H1 (cell line): ENCODE data around the gene TSPAN5. TPM values are rescaled to one million over a fixed set of nuclear protein-coding genes. Genes with fewer than 3 reads are reported as not detected.

Source experiments
- CBX8 ChIP-seq: fragments of 300-800, 300-1000 bp; sonication (generic); IDR thresholded peaks from 2 replicates; pipeline ENCODE4 v1.7.1; 2016; ENCODE audit warnings: low read depth, low read length, borderline replicate concordance
- CTBP2 ChIP-seq: IDR thresholded peaks from 2 replicates; pipeline ENCODE4 v1.7.0; 2011; ENCODE audit warnings: borderline replicate concordance, mild to moderate bottlenecking, moderate library complexity, mixed read lengths, low read length; ENCODE audit not compliant: insufficient read depth, insufficient read length
- HDAC2 ChIP-seq, 2 experiments: fragments of 300-600 bp in 1 of 2; sonication (generic) in 1 of 2; IDR thresholded peaks; 2 replicates each; pipeline ENCODE4 v1.6.1; 2011 to 2012; ENCODE audit warnings: low read depth in 2 of 2, low read length in 2 of 2, mild to moderate bottlenecking in 2 of 2, moderate library complexity in 2 of 2, borderline replicate concordance in 1 of 2, inconsistent platforms in 1 of 2
- KDM4A ChIP-seq: IDR thresholded peaks from one replicate; pipeline ENCODE4 v1.7.1; 2012; ENCODE audit warnings: low read depth, mild to moderate bottlenecking, moderate library complexity, low read length, inconsistent platforms; ENCODE audit not compliant: severe bottlenecking
- KDM5A ChIP-seq: fragments of 200-600 bp; IDR thresholded peaks from 2 replicates; pipeline ENCODE4 v1.7.1; 2012; ENCODE audit warnings: mild to moderate bottlenecking, low read length, inconsistent platforms, mixed read lengths
- PHF8 ChIP-seq: fragments of 200-600 bp; sonication (generic); conservative IDR thresholded peaks from 2 replicates; pipeline ENCODE4 v1.7.1; 2012; ENCODE audit warnings: low read depth, mild to moderate bottlenecking, inconsistent platforms, low read length, moderate library complexity
- SIX5 ChIP-seq: IDR thresholded peaks from 2 replicates; pipeline ENCODE4 v1.6.1; 2011; ENCODE audit warnings: mild to moderate bottlenecking, low read depth, low read length
- SP4 ChIP-seq: IDR thresholded peaks from 2 replicates; pipeline ENCODE4 v1.6.1; 2012; ENCODE audit warnings: low read length, inconsistent platforms
- polyA plus RNA-seq, 7 experiments: library from polyadenylated mRNA; depleted of rRNA in 3 of 7; stranded (reverse) in 5 of 7; unstranded in 2 of 7; fragments of >200 nt in 5 of 7; fragments of 200-250 nt in 2 of 7; gene quantifications; 1 replicate in 5 of 7; 2 replicates in 1 of 7; 4 replicates in 1 of 7; pipeline versions ENCODE4 v1.2.1 to v1.2.3, GENCODE V29; 2011 to 2013; ENCODE audit warnings: missing spikeins in 2 of 7, mixed read lengths in 2 of 7
- total RNA-seq: library from RNA; stranded (reverse); fragmentation: NEBNext Ultra II Directional; extraction: Animal tissue kit (Norgen Biotek cat#: 25700); gene quantifications from 2 replicates; pipeline ENCODE4 v1.2.1, GENCODE V29; 2021
- TF ChIP-seq, protein P1 (sequence below): fragments of 300-600 bp; sonication (generic); IDR thresholded peaks from 2 replicates; pipeline ENCODE4 v1.7.1; 2012; ENCODE audit warnings: low read length, moderate library complexity, mild to moderate bottlenecking, inconsistent platforms; ENCODE audit not compliant: insufficient replicate concordance
- TF ChIP-seq, protein P2 (sequence below): IDR thresholded peaks from 2 replicates; pipeline ENCODE4 v1.6.1; 2012; ENCODE audit warnings: inconsistent platforms

TSPAN5 gene
- total and polyA plus RNA-seq, 2 of the 8 experiments (the other 6 are each of a cell fraction or from before 2014, with no cell fraction given): 17.6 to 21.2 TPM

DNA sequence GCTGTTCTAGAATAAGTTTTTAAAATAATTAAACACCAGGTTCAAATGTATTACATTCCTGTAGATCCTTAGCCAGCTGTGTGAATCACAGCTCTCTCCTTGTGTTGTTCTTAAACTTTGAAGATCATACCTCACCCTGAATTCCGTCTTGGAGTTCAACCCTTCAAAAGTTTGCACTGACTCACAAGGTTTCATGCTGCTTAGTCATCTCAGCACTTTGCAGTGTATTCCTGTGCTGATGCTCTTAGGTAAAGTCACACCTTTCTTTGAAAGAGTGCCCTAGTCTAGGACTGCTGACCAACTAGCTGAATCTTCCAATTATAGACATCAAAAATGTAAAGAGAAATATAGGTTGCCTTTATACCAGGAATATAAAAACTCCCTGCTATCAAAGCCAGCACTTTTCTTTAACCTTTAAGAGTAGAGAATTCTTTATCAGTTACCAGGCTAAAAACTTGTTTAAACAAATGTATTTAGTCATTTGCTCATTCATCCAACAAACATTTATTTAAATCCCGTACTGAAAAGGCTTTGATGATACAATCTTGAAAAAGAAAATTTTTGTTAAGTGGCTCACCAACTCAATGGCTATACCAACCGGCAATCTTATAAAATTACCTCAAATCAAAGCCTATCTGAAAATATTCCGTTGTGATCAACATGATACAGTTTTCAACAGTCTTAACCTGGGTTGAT lies 227.6 kb downstream of the TSPAN5 start (continued):
- TF ChIP-seq, protein P1, sequence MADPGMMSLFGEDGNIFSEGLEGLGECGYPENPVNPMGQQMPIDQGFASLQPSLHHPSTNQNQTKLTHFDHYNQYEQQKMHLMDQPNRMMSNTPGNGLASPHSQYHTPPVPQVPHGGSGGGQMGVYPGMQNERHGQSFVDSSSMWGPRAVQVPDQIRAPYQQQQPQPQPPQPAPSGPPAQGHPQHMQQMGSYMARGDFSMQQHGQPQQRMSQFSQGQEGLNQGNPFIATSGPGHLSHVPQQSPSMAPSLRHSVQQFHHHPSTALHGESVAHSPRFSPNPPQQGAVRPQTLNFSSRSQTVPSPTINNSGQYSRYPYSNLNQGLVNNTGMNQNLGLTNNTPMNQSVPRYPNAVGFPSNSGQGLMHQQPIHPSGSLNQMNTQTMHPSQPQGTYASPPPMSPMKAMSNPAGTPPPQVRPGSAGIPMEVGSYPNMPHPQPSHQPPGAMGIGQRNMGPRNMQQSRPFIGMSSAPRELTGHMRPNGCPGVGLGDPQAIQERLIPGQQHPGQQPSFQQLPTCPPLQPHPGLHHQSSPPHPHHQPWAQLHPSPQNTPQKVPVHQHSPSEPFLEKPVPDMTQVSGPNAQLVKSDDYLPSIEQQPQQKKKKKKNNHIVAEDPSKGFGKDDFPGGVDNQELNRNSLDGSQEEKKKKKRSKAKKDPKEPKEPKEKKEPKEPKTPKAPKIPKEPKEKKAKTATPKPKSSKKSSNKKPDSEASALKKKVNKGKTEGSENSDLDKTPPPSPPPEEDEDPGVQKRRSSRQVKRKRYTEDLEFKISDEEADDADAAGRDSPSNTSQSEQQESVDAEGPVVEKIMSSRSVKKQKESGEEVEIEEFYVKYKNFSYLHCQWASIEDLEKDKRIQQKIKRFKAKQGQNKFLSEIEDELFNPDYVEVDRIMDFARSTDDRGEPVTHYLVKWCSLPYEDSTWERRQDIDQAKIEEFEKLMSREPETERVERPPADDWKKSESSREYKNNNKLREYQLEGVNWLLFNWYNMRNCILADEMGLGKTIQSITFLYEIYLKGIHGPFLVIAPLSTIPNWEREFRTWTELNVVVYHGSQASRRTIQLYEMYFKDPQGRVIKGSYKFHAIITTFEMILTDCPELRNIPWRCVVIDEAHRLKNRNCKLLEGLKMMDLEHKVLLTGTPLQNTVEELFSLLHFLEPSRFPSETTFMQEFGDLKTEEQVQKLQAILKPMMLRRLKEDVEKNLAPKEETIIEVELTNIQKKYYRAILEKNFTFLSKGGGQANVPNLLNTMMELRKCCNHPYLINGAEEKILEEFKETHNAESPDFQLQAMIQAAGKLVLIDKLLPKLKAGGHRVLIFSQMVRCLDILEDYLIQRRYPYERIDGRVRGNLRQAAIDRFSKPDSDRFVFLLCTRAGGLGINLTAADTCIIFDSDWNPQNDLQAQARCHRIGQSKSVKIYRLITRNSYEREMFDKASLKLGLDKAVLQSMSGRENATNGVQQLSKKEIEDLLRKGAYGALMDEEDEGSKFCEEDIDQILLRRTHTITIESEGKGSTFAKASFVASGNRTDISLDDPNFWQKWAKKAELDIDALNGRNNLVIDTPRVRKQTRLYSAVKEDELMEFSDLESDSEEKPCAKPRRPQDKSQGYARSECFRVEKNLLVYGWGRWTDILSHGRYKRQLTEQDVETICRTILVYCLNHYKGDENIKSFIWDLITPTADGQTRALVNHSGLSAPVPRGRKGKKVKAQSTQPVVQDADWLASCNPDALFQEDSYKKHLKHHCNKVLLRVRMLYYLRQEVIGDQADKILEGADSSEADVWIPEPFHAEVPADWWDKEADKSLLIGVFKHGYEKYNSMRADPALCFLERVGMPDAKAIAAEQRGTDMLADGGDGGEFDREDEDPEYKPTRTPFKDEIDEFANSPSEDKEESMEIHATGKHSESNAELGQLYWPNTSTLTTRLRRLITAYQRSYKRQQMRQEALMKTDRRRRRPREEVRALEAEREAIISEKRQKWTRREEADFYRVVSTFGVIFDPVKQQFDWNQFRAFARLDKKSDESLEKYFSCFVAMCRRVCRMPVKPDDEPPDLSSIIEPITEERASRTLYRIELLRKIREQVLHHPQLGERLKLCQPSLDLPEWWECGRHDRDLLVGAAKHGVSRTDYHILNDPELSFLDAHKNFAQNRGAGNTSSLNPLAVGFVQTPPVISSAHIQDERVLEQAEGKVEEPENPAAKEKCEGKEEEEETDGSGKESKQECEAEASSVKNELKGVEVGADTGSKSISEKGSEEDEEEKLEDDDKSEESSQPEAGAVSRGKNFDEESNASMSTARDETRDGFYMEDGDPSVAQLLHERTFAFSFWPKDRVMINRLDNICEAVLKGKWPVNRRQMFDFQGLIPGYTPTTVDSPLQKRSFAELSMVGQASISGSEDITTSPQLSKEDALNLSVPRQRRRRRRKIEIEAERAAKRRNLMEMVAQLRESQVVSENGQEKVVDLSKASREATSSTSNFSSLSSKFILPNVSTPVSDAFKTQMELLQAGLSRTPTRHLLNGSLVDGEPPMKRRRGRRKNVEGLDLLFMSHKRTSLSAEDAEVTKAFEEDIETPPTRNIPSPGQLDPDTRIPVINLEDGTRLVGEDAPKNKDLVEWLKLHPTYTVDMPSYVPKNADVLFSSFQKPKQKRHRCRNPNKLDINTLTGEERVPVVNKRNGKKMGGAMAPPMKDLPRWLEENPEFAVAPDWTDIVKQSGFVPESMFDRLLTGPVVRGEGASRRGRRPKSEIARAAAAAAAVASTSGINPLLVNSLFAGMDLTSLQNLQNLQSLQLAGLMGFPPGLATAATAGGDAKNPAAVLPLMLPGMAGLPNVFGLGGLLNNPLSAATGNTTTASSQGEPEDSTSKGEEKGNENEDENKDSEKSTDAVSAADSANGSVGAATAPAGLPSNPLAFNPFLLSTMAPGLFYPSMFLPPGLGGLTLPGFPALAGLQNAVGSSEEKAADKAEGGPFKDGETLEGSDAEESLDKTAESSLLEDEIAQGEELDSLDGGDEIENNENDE: no peak
- no peak for TF ChIP-seq SP4
- TF ChIP-seq PHF8: no peak
- TF ChIP-seq CTBP2: no peak
- TF ChIP-seq KDM5A: no peak
- TF ChIP-seq HDAC2 (IDR thresholded peaks at IDR 0.05; ENCODE audit: borderline replicate concordance in 1 of 2, low read depth in 2 of 2, low read length in 2 of 2): no peak
- no peak for TF ChIP-seq CBX8
- TF ChIP-seq, protein P2, sequence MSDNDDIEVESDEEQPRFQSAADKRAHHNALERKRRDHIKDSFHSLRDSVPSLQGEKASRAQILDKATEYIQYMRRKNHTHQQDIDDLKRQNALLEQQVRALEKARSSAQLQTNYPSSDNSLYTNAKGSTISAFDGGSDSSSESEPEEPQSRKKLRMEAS: no peak
- no peak for TF ChIP-seq KDM4A
- no peak for TF ChIP-seq SIX5
